Activated CD8-positive, alpha-beta memory T cell treated with anti-CD3 and anti-CD28 coated beads for 48 hours (primary cell): ENCODE measurements around the gene CCDC78.

ENCODE experiments used
- DNase-seq, 3 experiments: peaks; one replicate each; pipeline ENCODE4 v3.0.0-alpha.2; 2020; ENCODE audit warnings: low read depth in 2 of 3, low spot score in 2 of 3

CCDC78 gene

GRCh38 chr16:679814-680624 lies 46.2 kb downstream of the CCDC78 start, which contains the start of gene STUB1:
STUB1 (plus strand) TSS chr16:680410; CDS start chr16:680526, 116 bp downstream.
- peak; percentile 77 to 81 (median 79) for DNase-seq

- DNase-seq: no peak
Measured at GRCh38 chr16:678858-679813, 47.1 kb downstream of the CCDC78 start.

- DNase-seq: no peak
Measured at GRCh38 chr16:678209-678857, 47.9 kb downstream of the CCDC78 start.

GRCh38 chr16:677316-678190 lies 48.7 kb downstream of the CCDC78 start:
- no peak for DNase-seq

- DNase-seq: no peak
Measured at GRCh38 chr16:676913-677312, 49.3 kb downstream of the CCDC78 start.

- no peak for DNase-seq
Measured at GRCh38 chr16:676565-676902, 49.7 kb downstream of the CCDC78 start.

- no peak for DNase-seq
Measured at GRCh38 chr16:675884-676564, 50.2 kb downstream of the CCDC78 start.

- DNase-seq: no peak
Measured at GRCh38 chr16:674968-675883, 51.0 kb downstream of the CCDC78 start, which contains the start of gene RHBDL1. RHBDL1 (plus strand) TSS chr16:675671; CDS start chr16:675791, 120 bp downstream.

- no peak for DNase-seq
Measured at GRCh38 chr16:674214-674881, 51.9 kb downstream of the CCDC78 start.

GRCh38 chr16:673399-673991 lies 52.7 kb downstream of the CCDC78 start:
- no peak for DNase-seq

GRCh38 chr16:672851-673250 lies 53.4 kb downstream of the CCDC78 start:
- no peak for DNase-seq
